ENCODE measurements around the gene PTCSC3. TPM values are rescaled to one million over a fixed set of nuclear protein-coding genes. Genes with fewer than 3 reads are reported as not detected.

The PTCSC3 gene
- total RNA-seq, 1 experiment from 2014 or later: not detected

DNA sequence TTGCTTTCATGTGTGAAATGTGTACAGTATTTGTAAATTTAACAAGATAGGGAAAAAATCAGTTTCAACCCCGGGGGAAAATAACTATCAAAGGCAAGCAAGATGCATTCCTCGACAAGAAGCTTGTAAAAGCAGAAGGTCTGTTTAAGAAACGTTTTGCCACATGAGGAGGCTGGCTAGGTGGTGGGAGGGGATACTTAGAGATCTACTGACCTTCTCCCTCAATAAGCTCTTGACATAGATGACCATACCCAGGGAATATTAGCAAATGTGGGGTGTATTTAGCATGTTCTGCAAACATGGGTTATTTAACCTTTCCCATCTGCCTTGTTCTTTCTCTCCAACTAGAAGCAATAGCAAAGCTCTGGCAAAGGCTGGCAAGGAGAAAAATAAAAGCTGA lies 4.9 kb downstream of the PTCSC3 start:
- TF ChIP-seq TCF7L2 (IDR thresholded peaks at IDR 0.05; ENCODE audit: low read depth, low read length): no peak
- TF ChIP-seq, protein P1, sequence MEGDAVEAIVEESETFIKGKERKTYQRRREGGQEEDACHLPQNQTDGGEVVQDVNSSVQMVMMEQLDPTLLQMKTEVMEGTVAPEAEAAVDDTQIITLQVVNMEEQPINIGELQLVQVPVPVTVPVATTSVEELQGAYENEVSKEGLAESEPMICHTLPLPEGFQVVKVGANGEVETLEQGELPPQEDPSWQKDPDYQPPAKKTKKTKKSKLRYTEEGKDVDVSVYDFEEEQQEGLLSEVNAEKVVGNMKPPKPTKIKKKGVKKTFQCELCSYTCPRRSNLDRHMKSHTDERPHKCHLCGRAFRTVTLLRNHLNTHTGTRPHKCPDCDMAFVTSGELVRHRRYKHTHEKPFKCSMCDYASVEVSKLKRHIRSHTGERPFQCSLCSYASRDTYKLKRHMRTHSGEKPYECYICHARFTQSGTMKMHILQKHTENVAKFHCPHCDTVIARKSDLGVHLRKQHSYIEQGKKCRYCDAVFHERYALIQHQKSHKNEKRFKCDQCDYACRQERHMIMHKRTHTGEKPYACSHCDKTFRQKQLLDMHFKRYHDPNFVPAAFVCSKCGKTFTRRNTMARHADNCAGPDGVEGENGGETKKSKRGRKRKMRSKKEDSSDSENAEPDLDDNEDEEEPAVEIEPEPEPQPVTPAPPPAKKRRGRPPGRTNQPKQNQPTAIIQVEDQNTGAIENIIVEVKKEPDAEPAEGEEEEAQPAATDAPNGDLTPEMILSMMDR (IDR thresholded peaks at IDR 0.05): no peak
- ChIA-PET CTCF (no interaction called here), POLR2A (no interaction called here)
- in situ Hi-C loops (cut with HindIII; ENCODE audit: low pct_unique_long_range_greater_than_20kb, low sequenced_read_pairs) (no loop called here), intact Hi-C loops (cut with micrococcal nuclease; ENCODE audit: unreplicated experiment) (no loop called here)
- ATAC-seq: no peak
- no peak overlapping the region for H3K4me3 ChIP-seq (ENCODE audit: low read depth in 2 of 2, low read length in 2 of 2)
- no TSS peak for BruUV-seq (replicated peaks)
- H3K36me3 ChIP-seq (ENCODE audit: control insufficient read depth, insufficient read depth, low read length): no peaks in the 10 kb centered on the region
- H3K9me3 ChIP-seq (ENCODE audit: control insufficient read depth, insufficient read depth, low read depth, low read length): no peaks in the 10 kb centered on the region
- H3K27ac ChIP-seq (ENCODE audit: low read length): no peak overlapping the region
- peaks cover 2% of the 10 kb centered on the region for H3K27me3 ChIP-seq (ENCODE audit: control insufficient read depth, insufficient read depth, low read length)
- DNase-seq (ENCODE audit: low read depth, low spot score): no peak
- H3K4me1 ChIP-seq (ENCODE audit: control insufficient read depth, insufficient read depth, low read length): no peaks in the 10 kb centered on the region

DNA sequence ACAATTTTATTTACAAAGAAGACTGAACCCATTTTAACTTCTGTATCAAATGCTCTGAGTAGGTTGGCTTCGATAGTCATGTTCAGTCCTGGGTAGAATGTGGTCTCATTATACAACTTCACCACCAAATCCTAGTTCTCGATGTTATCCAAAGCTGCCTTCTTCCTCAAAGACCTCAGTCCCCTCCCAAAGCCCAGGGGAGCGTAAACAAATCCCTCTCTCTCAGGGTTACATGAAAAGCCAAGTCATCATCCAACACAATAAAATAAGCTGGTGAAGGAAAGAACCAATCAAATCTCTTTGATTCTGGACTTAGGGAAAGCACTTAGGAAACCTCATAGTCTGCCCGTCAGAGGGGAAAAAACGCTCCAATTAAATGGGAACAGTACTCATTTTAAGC lies 9.1 kb downstream of the PTCSC3 start:
- TF ChIP-seq, protein P1 (IDR thresholded peaks at IDR 0.05): no peak
- no peak for TF ChIP-seq POLR2AphosphoS5 (IDR thresholded peaks at IDR 0.05; ENCODE audit: low read depth, low read length)
- no peak for TF ChIP-seq TCF7L2 (IDR thresholded peaks at IDR 0.05; ENCODE audit: low read depth, low read length)
- TF ChIP-seq SIN3A (IDR thresholded peaks at IDR 0.05; ENCODE audit: borderline replicate concordance, insufficient read depth, low read depth, low read length): no peak
- TF ChIP-seq, protein P2, sequence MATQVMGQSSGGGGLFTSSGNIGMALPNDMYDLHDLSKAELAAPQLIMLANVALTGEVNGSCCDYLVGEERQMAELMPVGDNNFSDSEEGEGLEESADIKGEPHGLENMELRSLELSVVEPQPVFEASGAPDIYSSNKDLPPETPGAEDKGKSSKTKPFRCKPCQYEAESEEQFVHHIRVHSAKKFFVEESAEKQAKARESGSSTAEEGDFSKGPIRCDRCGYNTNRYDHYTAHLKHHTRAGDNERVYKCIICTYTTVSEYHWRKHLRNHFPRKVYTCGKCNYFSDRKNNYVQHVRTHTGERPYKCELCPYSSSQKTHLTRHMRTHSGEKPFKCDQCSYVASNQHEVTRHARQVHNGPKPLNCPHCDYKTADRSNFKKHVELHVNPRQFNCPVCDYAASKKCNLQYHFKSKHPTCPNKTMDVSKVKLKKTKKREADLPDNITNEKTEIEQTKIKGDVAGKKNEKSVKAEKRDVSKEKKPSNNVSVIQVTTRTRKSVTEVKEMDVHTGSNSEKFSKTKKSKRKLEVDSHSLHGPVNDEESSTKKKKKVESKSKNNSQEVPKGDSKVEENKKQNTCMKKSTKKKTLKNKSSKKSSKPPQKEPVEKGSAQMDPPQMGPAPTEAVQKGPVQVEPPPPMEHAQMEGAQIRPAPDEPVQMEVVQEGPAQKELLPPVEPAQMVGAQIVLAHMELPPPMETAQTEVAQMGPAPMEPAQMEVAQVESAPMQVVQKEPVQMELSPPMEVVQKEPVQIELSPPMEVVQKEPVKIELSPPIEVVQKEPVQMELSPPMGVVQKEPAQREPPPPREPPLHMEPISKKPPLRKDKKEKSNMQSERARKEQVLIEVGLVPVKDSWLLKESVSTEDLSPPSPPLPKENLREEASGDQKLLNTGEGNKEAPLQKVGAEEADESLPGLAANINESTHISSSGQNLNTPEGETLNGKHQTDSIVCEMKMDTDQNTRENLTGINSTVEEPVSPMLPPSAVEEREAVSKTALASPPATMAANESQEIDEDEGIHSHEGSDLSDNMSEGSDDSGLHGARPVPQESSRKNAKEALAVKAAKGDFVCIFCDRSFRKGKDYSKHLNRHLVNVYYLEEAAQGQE (IDR thresholded peaks at IDR 0.05; ENCODE audit: insufficient read depth in 1 of 2, low read depth in 2 of 2, low read length in 1 of 2): no peak
- in situ Hi-C loops (cut with HindIII; ENCODE audit: low pct_unique_long_range_greater_than_20kb, low sequenced_read_pairs): no loop called here
- intact Hi-C loops (cut with micrococcal nuclease; ENCODE audit: unreplicated experiment): no loop called here
- Histone ChIP-seq H3K27me3 (ENCODE audit: control insufficient read depth, insufficient read depth, low read length) (peaks cover 6% of the 10 kb centered on the region), H3K4me3 (ENCODE audit: low read depth in 2 of 2, low read length in 2 of 2) (no peak overlapping the region), H3K4me1 (ENCODE audit: control insufficient read depth, insufficient read depth, low read length) (no peaks in the 10 kb centered on the region), H3K36me3 (ENCODE audit: control insufficient read depth, insufficient read depth, low read length) (no peaks in the 10 kb centered on the region), H3K27ac (ENCODE audit: low read length) (no peak overlapping the region), H3K9me3 (ENCODE audit: control insufficient read depth, insufficient read depth, low read depth, low read length) (no peaks in the 10 kb centered on the region)
- ChIA-PET CTCF (no interaction called here), POLR2A (no interaction called here)
- no TSS peak for BruUV-seq (replicated peaks)
- ATAC-seq (no peak), DNase-seq (ENCODE audit: low read depth, low spot score) (no peak)

DNA sequence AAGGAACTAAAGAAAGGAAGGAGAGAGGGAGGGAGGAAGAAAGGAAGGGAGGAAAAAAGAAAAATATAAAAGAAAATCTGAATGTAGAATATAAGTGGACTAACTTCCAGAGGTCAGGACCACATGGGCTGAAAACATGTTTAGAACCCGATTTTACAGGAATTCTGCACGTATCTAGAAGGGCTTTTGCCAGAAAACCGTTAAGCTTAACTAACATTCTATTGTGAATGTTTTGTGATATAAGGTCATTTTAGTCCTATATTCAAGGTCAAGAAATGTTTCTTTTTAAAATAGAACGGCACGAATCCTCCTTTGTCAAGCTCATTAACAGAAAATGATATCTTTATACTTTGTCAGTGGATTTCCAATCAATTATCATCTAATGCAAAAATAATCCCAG lies 13.1 kb downstream of the PTCSC3 start:
- in situ Hi-C loops (cut with HindIII; ENCODE audit: low pct_unique_long_range_greater_than_20kb, low sequenced_read_pairs) (no loop called here), intact Hi-C loops (cut with micrococcal nuclease; ENCODE audit: unreplicated experiment) (no loop called here)
- ATAC-seq (no peak), DNase-seq (ENCODE audit: low read depth, low spot score) (no peak)
- TF ChIP-seq, protein P1 (IDR thresholded peaks at IDR 0.05): no peak
- TF ChIP-seq SIN3A (IDR thresholded peaks at IDR 0.05; ENCODE audit: borderline replicate concordance, insufficient read depth, low read depth, low read length): no peak
- H3K4me1 ChIP-seq (ENCODE audit: control insufficient read depth, insufficient read depth, low read length): no peaks in the 10 kb centered on the region
- BruUV-seq (replicated peaks): no TSS peak
- H3K27me3 ChIP-seq (ENCODE audit: control insufficient read depth, insufficient read depth, low read length): peaks cover 6% of the 10 kb centered on the region
- H3K4me3 ChIP-seq (ENCODE audit: low read depth in 2 of 2, low read length in 2 of 2): no peak overlapping the region
- no peaks in the 10 kb centered on the region for H3K9me3 ChIP-seq (ENCODE audit: control insufficient read depth, insufficient read depth, low read depth, low read length)
- ChIA-PET POLR2A (no interaction called here), CTCF (no interaction called here)
- no peaks in the 10 kb centered on the region for H3K36me3 ChIP-seq (ENCODE audit: control insufficient read depth, insufficient read depth, low read length)
- H3K27ac ChIP-seq (ENCODE audit: low read length): no peak overlapping the region

Data from Panc1 (cell line).